H9 (cell line): ENCODE results near the gene SHH. TPM values are rescaled to one million over a fixed set of nuclear protein-coding genes. Genes with fewer than 3 reads are reported as not detected.

ENCODE experiments used
- DNase-seq: peaks from one replicate; pipeline ENCODE4 v3.0.0-alpha.2; 2017
- H2AFZ ChIP-seq: one replicate; pipeline ENCODE4 v1.6.1; 2013; ENCODE audit warnings: mild to moderate bottlenecking, low read length, control low read depth, moderate library complexity
- H2AK5ac ChIP-seq: 2 replicates; pipeline ENCODE4 v1.6.1; 2013; ENCODE audit warnings: low read length, control low read depth, mixed read lengths; ENCODE audit not compliant: insufficient read length
- H2BK120ac ChIP-seq: one replicate; pipeline ENCODE4 v1.6.1; 2013; ENCODE audit warnings: low read depth, mild to moderate bottlenecking, low read length, control low read depth, inconsistent platforms; ENCODE audit not compliant: poor library complexity, severe bottlenecking
- H2BK12ac ChIP-seq: 2 replicates; pipeline ENCODE4 v1.6.1; 2013; ENCODE audit warnings: low read length, control low read depth, mixed read lengths, low read depth; ENCODE audit not compliant: insufficient read length
- H2BK15ac ChIP-seq: 2 replicates; pipeline ENCODE4 v1.6.1; 2013; ENCODE audit warnings: low read depth, low read length, control low read depth
- H2BK20ac ChIP-seq: one replicate; pipeline ENCODE4 v1.6.1; 2013; ENCODE audit warnings: low read depth, mild to moderate bottlenecking, low read length, control low read depth, inconsistent platforms; ENCODE audit not compliant: poor library complexity, severe bottlenecking
- H2BK5ac ChIP-seq: 2 replicates; pipeline ENCODE4 v1.6.1; 2013; ENCODE audit warnings: low read length, control low read depth, mixed read lengths; ENCODE audit not compliant: insufficient read length
- H3K14ac ChIP-seq: 2 replicates; pipeline ENCODE4 v1.6.1; 2013; ENCODE audit warnings: low read length, control low read depth; ENCODE audit not compliant: insufficient read depth
- H3K18ac ChIP-seq: 2 replicates; pipeline ENCODE4 v1.6.1; 2013; ENCODE audit warnings: low read depth, mild to moderate bottlenecking, mixed read lengths, low read length, control low read depth; ENCODE audit not compliant: insufficient read length
- H3K23ac ChIP-seq: 2 replicates; pipeline ENCODE4 v1.6.1; 2013; ENCODE audit warnings: low read length, control low read depth, mixed read lengths, low read depth; ENCODE audit not compliant: insufficient read length
- H3K23me2 ChIP-seq: 2 replicates; pipeline ENCODE4 v1.6.1; 2013; ENCODE audit warnings: low read depth, mild to moderate bottlenecking, mixed read lengths, low read length, control low read depth; ENCODE audit not compliant: insufficient read length, poor library complexity, severe bottlenecking
- H3K27ac ChIP-seq: 2 replicates; pipeline ENCODE4 v1.5.1; 2013; ENCODE audit warnings: low read length, control low read depth, mixed read lengths, low read depth; ENCODE audit not compliant: insufficient read length
- H3K27me3 ChIP-seq: 2 replicates; pipeline ENCODE4 v1.6.1; 2013; ENCODE audit warnings: low read length, control low read depth, inconsistent platforms; ENCODE audit not compliant: insufficient read depth
- H3K4ac ChIP-seq: 2 replicates; pipeline ENCODE4 v1.6.1; 2013; ENCODE audit warnings: low read depth, mild to moderate bottlenecking, control low read depth, inconsistent platforms, low read length, moderate library complexity
- H3K4me1 ChIP-seq: 2 replicates; pipeline ENCODE4 v1.6.1; 2013; ENCODE audit warnings: low read length, control low read depth, inconsistent platforms; ENCODE audit not compliant: insufficient read depth
- H3K4me2 ChIP-seq: 2 replicates; pipeline ENCODE4 v1.6.1; 2013; ENCODE audit warnings: low read length, control low read depth, mixed read lengths; ENCODE audit not compliant: insufficient read length, insufficient read depth
- H3K56ac ChIP-seq: 2 replicates; pipeline ENCODE4 v1.6.1; 2013; ENCODE audit warnings: low read depth, mild to moderate bottlenecking, mixed read lengths, low read length, control low read depth; ENCODE audit not compliant: insufficient read length
- H3K79me1 ChIP-seq: 2 replicates; pipeline ENCODE4 v1.6.1; 2013; ENCODE audit warnings: low read depth, mild to moderate bottlenecking, moderate library complexity, low read length, control low read depth, inconsistent platforms; ENCODE audit not compliant: insufficient read depth, poor library complexity, severe bottlenecking
- H3K79me2 ChIP-seq: 2 replicates; pipeline ENCODE4 v1.6.1; 2013; ENCODE audit warnings: low read length, control low read depth, inconsistent platforms; ENCODE audit not compliant: insufficient read depth
- H3K9ac ChIP-seq: 2 replicates; pipeline ENCODE4 v1.6.1; 2013; ENCODE audit warnings: low read length, control low read depth, mixed read lengths; ENCODE audit not compliant: insufficient read length; ENCODE audit errors: extremely low read depth
- H3K9me3 ChIP-seq: one replicate; pipeline ENCODE4 v1.6.1; 2013; ENCODE audit warnings: low read depth, low read length, inconsistent platforms; ENCODE audit not compliant: control insufficient read depth
- H3T11ph ChIP-seq: one replicate; pipeline ENCODE4 v1.6.1; 2013; ENCODE audit warnings: mild to moderate bottlenecking, low read length, control low read depth, inconsistent platforms
- H4K20me1 ChIP-seq: one replicate; pipeline ENCODE4 v1.6.1; 2013; ENCODE audit not compliant: control insufficient read depth, insufficient read length, insufficient read depth
- H4K5ac ChIP-seq: 2 replicates; pipeline ENCODE4 v1.6.1; 2013; ENCODE audit warnings: low read depth, mild to moderate bottlenecking, mixed read lengths, low read length, control low read depth; ENCODE audit not compliant: insufficient read length
- H4K8ac ChIP-seq: replicated peaks from 2 replicates; pipeline ENCODE4 v1.6.1; 2013; ENCODE audit warnings: low read length, control low read depth, mixed read lengths, low read depth; ENCODE audit not compliant: insufficient read length
- H4K91ac ChIP-seq: 2 replicates; pipeline ENCODE4 v1.6.1; 2013; ENCODE audit warnings: low read depth, mild to moderate bottlenecking, moderate library complexity, mixed read lengths, low read length, control low read depth; ENCODE audit not compliant: insufficient read length
- H3K27ac Mint-ChIP-seq, 3 experiments: 2 replicates in 2 of 3; 3 replicates in 1 of 3; pipeline ENCODE4 v1.8.0; 2020 to 2021; ENCODE audit warnings: mixed read lengths in 3 of 3, mild to moderate bottlenecking in 1 of 3, moderate library complexity in 1 of 3
- H3K27me3 Mint-ChIP-seq: 2 replicates; pipeline ENCODE4 v1.8.0; 2021; ENCODE audit warnings: low read depth, mild to moderate bottlenecking, moderate library complexity, mixed read lengths
- H3K36me3 Mint-ChIP-seq, 3 experiments: 2 replicates in 2 of 3; 3 replicates in 1 of 3; pipeline ENCODE4 v1.8.0; 2020 to 2021; ENCODE audit warnings: low read depth in 3 of 3, mixed read lengths in 3 of 3; ENCODE audit not compliant: insufficient read depth in 1 of 3
- H3K4me1 Mint-ChIP-seq, 2 experiments: 2 replicates each; pipeline ENCODE4 v1.8.0; 2020; ENCODE audit warnings: mixed read lengths in 2 of 2
- H3K4me3 Mint-ChIP-seq, 2 experiments: 2 replicates in 1 of 2; 3 replicates in 1 of 2; pipeline ENCODE4 v1.8.0; 2020 to 2021; ENCODE audit warnings: mild to moderate bottlenecking in 2 of 2, mixed read lengths in 2 of 2, moderate library complexity in 1 of 2
- H3K9me3 Mint-ChIP-seq, 2 experiments: 2 replicates in 1 of 2; 3 replicates in 1 of 2; pipeline ENCODE4 v1.8.0; 2020; ENCODE audit warnings: mild to moderate bottlenecking in 2 of 2, mixed read lengths in 2 of 2, moderate library complexity in 1 of 2
- CTCF ChIP-seq: fragments of 200-600 bp; sonication (generic); conservative IDR thresholded peaks from 3 replicates; pipeline ENCODE4 v1.8.0; 2021; ENCODE audit warnings: antibody characterized with exemption, mild to moderate bottlenecking
- WGBS: extraction: QIAGEN DNeasy Blood & Tissue Kit; methylation state at CpG from one replicate; pipeline ENCODE4 v1.1.7; 2013; ENCODE audit warnings: missing lambda C conversion rate, low lambda C conversion rate, mixed read lengths; ENCODE audit not compliant: insufficient read length; ENCODE audit errors: extremely low coverage; 5-methylcytosine and 5-hydroxymethylcytosine counted together
- total RNA-seq: library from RNA; stranded (reverse); gene quantifications from 2 replicates; pipeline ENCODE4 v1.2.1, GENCODE V29; 2021

The SHH gene
- total RNA-seq, 1 experiment from 2014 or later: 0.07 TPM

GRCh38 chr7:155778349-155778748 is 33.9 kb downstream of the SHH start:
- Histone ChIP-seq H2BK5ac (no peak overlapping the region), H2AFZ (no peak overlapping the region), H3K79me1 (no peaks in the 10 kb centered on the region), H3T11ph (no peak overlapping the region), H2BK120ac (no peak overlapping the region), H4K8ac (no peak overlapping the region), H4K91ac (no peak overlapping the region), H3K9ac (no peak overlapping the region), H3K18ac (no peak overlapping the region), H2BK15ac (no peak overlapping the region), H3K27ac (no peak overlapping the region), H3K23ac (no peak overlapping the region), H3K79me2 (no peaks in the 10 kb centered on the region), H4K20me1 (no peaks in the 10 kb centered on the region), H3K4me2 (no peak overlapping the region), H2BK20ac (no peak overlapping the region), H3K56ac (no peak overlapping the region), H3K14ac (no peak overlapping the region), H3K4ac (no peak overlapping the region), H4K5ac (no peak overlapping the region), H3K4me1 (no peaks in the 10 kb centered on the region), H3K23me2 (no peaks in the 10 kb centered on the region), H2AK5ac (no peak overlapping the region), H3K9me3 (no peaks in the 10 kb centered on the region), H3K27me3 (no peaks in the 10 kb centered on the region), H2BK12ac (no peak overlapping the region)
- no CpG with 5 or more reads among the region's 6 CpGs for WGBS
- peaks cover 22 to 24% of the 10 kb centered on the region in 2 experiments for H3K4me1 Mint-ChIP-seq
- H3K36me3 Mint-ChIP-seq: peaks cover 21 to 76% (median 46%) of the 10 kb centered on the region in 3 experiments; a peak in 6 of 7 replicates
- DNase-seq: no peak
- peak overlapping the region; percentile 4 to 55 (median 9); a peak in 4 of 7 replicates for H3K27ac Mint-ChIP-seq
- H3K4me3 Mint-ChIP-seq: no peak overlapping the region
- TF ChIP-seq CTCF: no peak
- no peaks in the 10 kb centered on the region for H3K9me3 Mint-ChIP-seq
- peaks cover 1% of the 10 kb centered on the region; the same call in 1 of the 2 replicates for H3K27me3 Mint-ChIP-seq
